Measurements from ENCODE around the gene XKR8.

- TF ChIP-seq CTCF (IDR thresholded peaks at IDR 0.05) (no peak), EZH2 (IDR thresholded peaks at IDR 0.05; ENCODE audit: borderline replicate concordance, insufficient read depth, low read depth, low read length, poor library complexity, severe bottlenecking) (no peak)
These were observed 7.6 kb upstream of the XKR8 start for GRCh38 chr1:27952147-27952546.

Data from B cell (primary cell).